ENCODE measurements around the gene TSPAN11. TPM values are rescaled to one million over a fixed set of nuclear protein-coding genes. Genes with fewer than 3 reads are reported as not detected.

TSPAN11 gene
- total RNA-seq, 2 experiments from 2014 or later, result not detected

GRCh38 chr12:30999723-31000122 lies 73.2 kb downstream of the TSPAN11 start:
- intact Hi-C loops (cut with DNase I, micrococcal nuclease), result no loop called here
- H3K4me3 Mint-ChIP-seq, result no peak overlapping the region
- DNase-seq (no peak), ATAC-seq (no peak)
- no peaks in the 10 kb centered on the region for H3K9me3 Mint-ChIP-seq (ENCODE audit: low read depth)
- no peaks in the 10 kb centered on the region for H3K27me3 Mint-ChIP-seq
- ChIA-PET CTCF (no interaction called here), POLR2A (no interaction called here)
- H3K36me3 Mint-ChIP-seq (ENCODE audit: low read depth), result no peaks in the 10 kb centered on the region
- no peak overlapping the region for H3K27ac Mint-ChIP-seq
- no peaks in the 10 kb centered on the region for H3K4me1 Mint-ChIP-seq

- Mint-ChIP-seq H3K4me1 (no peaks in the 10 kb centered on the region), H3K9me3 (ENCODE audit: low read depth) (no peaks in the 10 kb centered on the region), H3K4me3 (no peak overlapping the region), H3K27me3 (no peaks in the 10 kb centered on the region), H3K36me3 (ENCODE audit: low read depth) (no peaks in the 10 kb centered on the region), H3K27ac (no peak overlapping the region)
- CTCF ChIA-PET, result no interaction called here
- ATAC-seq (no peak), DNase-seq (no peak)
- intact Hi-C loops (cut with DNase I, micrococcal nuclease), result no loop called here
- POLR2A ChIA-PET, result no interaction called here
Observed at GRCh38 chr12:31000751-31001150, 74.2 kb downstream of the TSPAN11 start.

- ATAC-seq (no peak), DNase-seq (no peak)
- no peaks in the 10 kb centered on the region for H3K36me3 Mint-ChIP-seq (ENCODE audit: low read depth)
- no peak overlapping the region for H3K27ac Mint-ChIP-seq
- CTCF ChIA-PET, result no interaction called here
- no peak overlapping the region for H3K4me3 Mint-ChIP-seq
- H3K9me3 Mint-ChIP-seq (ENCODE audit: low read depth), result no peaks in the 10 kb centered on the region
- no peaks in the 10 kb centered on the region for H3K27me3 Mint-ChIP-seq
- intact Hi-C loops (cut with DNase I, micrococcal nuclease), result no loop called here
- POLR2A ChIA-PET, result no interaction called here
- no peaks in the 10 kb centered on the region for H3K4me1 Mint-ChIP-seq
Observed at GRCh38 chr12:31001581-31002360, 75.2 kb downstream of the TSPAN11 start.

GRCh38 chr12:31002361-31002725 lies 75.8 kb downstream of the TSPAN11 start:
- H3K27me3 Mint-ChIP-seq, result no peaks in the 10 kb centered on the region
- H3K4me1 Mint-ChIP-seq, result no peaks in the 10 kb centered on the region
- no peak for ATAC-seq
- DNase-seq, result no peak
- intact Hi-C loops (cut with DNase I, micrococcal nuclease), result no loop called here
- H3K27ac Mint-ChIP-seq, result no peak overlapping the region
- ChIA-PET POLR2A (no interaction called here), CTCF (no interaction called here)
- H3K4me3 Mint-ChIP-seq, result no peak overlapping the region
- no peaks in the 10 kb centered on the region for H3K36me3 Mint-ChIP-seq (ENCODE audit: low read depth)
- no peaks in the 10 kb centered on the region for H3K9me3 Mint-ChIP-seq (ENCODE audit: low read depth)

GRCh38 chr12:31002999-31003398 lies 76.5 kb downstream of the TSPAN11 start:
- H3K4me1 Mint-ChIP-seq, result no peaks in the 10 kb centered on the region
- H3K27ac Mint-ChIP-seq, result no peak overlapping the region
- POLR2A ChIA-PET, result no interaction called here
- no peaks in the 10 kb centered on the region for H3K27me3 Mint-ChIP-seq
- CTCF ChIA-PET, result no interaction called here
- intact Hi-C loops (cut with DNase I, micrococcal nuclease), result no loop called here
- no peaks in the 10 kb centered on the region for H3K36me3 Mint-ChIP-seq (ENCODE audit: low read depth)
- no peaks in the 10 kb centered on the region for H3K9me3 Mint-ChIP-seq (ENCODE audit: low read depth)
- DNase-seq (no peak), ATAC-seq (no peak)
- no peak overlapping the region for H3K4me3 Mint-ChIP-seq

- Mint-ChIP-seq H3K36me3 (ENCODE audit: low read depth) (no peaks in the 10 kb centered on the region), H3K9me3 (ENCODE audit: low read depth) (no peaks in the 10 kb centered on the region), H3K4me1 (no peaks in the 10 kb centered on the region), H3K27me3 (no peaks in the 10 kb centered on the region), H3K27ac (no peak overlapping the region), H3K4me3 (no peak overlapping the region)
- ChIA-PET POLR2A (no interaction called here), CTCF (no interaction called here)
- intact Hi-C loops (cut with DNase I, micrococcal nuclease), result no loop called here
- ATAC-seq (no peak), DNase-seq (no peak)
Observed at GRCh38 chr12:31003861-31004640, 77.5 kb downstream of the TSPAN11 start.

GRCh38 chr12:31004666-31005065 lies 78.1 kb downstream of the TSPAN11 start:
- no peak overlapping the region for H3K4me3 Mint-ChIP-seq
- POLR2A ChIA-PET, result no interaction called here
- H3K27me3 Mint-ChIP-seq, result no peaks in the 10 kb centered on the region
- intact Hi-C loops (cut with DNase I, micrococcal nuclease), result no loop called here
- no peaks in the 10 kb centered on the region for H3K4me1 Mint-ChIP-seq
- CTCF ChIA-PET, result no interaction called here
- H3K9me3 Mint-ChIP-seq (ENCODE audit: low read depth), result no peaks in the 10 kb centered on the region
- H3K27ac Mint-ChIP-seq, result no peak overlapping the region
- no peaks in the 10 kb centered on the region for H3K36me3 Mint-ChIP-seq (ENCODE audit: low read depth)
- no peak for ATAC-seq
- DNase-seq, result no peak

GRCh38 chr12:31005256-31005943 lies 78.9 kb downstream of the TSPAN11 start:
- Mint-ChIP-seq H3K36me3 (ENCODE audit: low read depth) (no peaks in the 10 kb centered on the region), H3K9me3 (ENCODE audit: low read depth) (no peaks in the 10 kb centered on the region), H3K4me1 (no peaks in the 10 kb centered on the region), H3K27ac (no peak overlapping the region), H3K27me3 (no peaks in the 10 kb centered on the region), H3K4me3 (no peak overlapping the region)
- POLR2A ChIA-PET, result no interaction called here
- ATAC-seq (no peak), DNase-seq (no peak)
- intact Hi-C loops (cut with DNase I, micrococcal nuclease), result no loop called here
- CTCF ChIA-PET, result no interaction called here

GRCh38 chr12:31005944-31006361 lies 79.4 kb downstream of the TSPAN11 start:
- Mint-ChIP-seq H3K4me3 (no peak overlapping the region), H3K9me3 (ENCODE audit: low read depth) (no peaks in the 10 kb centered on the region), H3K4me1 (no peaks in the 10 kb centered on the region), H3K27ac (no peak overlapping the region), H3K36me3 (ENCODE audit: low read depth) (no peaks in the 10 kb centered on the region), H3K27me3 (no peaks in the 10 kb centered on the region)
- no peak for DNase-seq
- intact Hi-C loops (cut with DNase I, micrococcal nuclease), result no loop called here
- ChIA-PET CTCF (no interaction called here), POLR2A (no interaction called here)
- peak; percentile 26 for ATAC-seq

GRCh38 chr12:31006416-31007152 lies 80.0 kb downstream of the TSPAN11 start:
- POLR2A ChIA-PET, result no interaction called here
- ATAC-seq, result no peak
- Mint-ChIP-seq H3K4me1 (no peaks in the 10 kb centered on the region), H3K9me3 (ENCODE audit: low read depth) (no peaks in the 10 kb centered on the region), H3K4me3 (no peak overlapping the region), H3K36me3 (ENCODE audit: low read depth) (no peaks in the 10 kb centered on the region), H3K27me3 (no peaks in the 10 kb centered on the region), H3K27ac (no peak overlapping the region)
- CTCF ChIA-PET, result no interaction called here
- intact Hi-C loops (cut with DNase I, micrococcal nuclease), result no loop called here
- DNase-seq, result no peak

- Mint-ChIP-seq H3K4me1 (no peaks in the 10 kb centered on the region), H3K36me3 (ENCODE audit: low read depth) (no peaks in the 10 kb centered on the region), H3K9me3 (ENCODE audit: low read depth) (no peaks in the 10 kb centered on the region), H3K27me3 (no peaks in the 10 kb centered on the region), H3K4me3 (no peak overlapping the region), H3K27ac (no peak overlapping the region)
- ATAC-seq, result no peak
- POLR2A ChIA-PET, result no interaction called here
- CTCF ChIA-PET, result no interaction called here
- no peak for DNase-seq
- intact Hi-C loops (cut with DNase I, micrococcal nuclease), result no loop called here
Observed at GRCh38 chr12:31007153-31007495, 80.6 kb downstream of the TSPAN11 start.

Measured in activated CD4-positive, alpha-beta T cell treated with anti-CD3 and anti-CD28 coated beads for 36 hours (primary cell).